Small intestine (tissue), 7 donors: ENCODE measurements around the gene PRDM7. TPM values are rescaled to one million over a fixed set of nuclear protein-coding genes. Genes with fewer than 3 reads are reported as not detected.
A peak's percentile ranks its signal among the peaks of the same experiment; 100 is the strongest.

Experiments
- DNase-seq, 2 donors: peaks; one replicate each; pipeline versions ENCODE4 v3.0.0 to v3.0.0-alpha.2; 2013
- FAIRE-seq: peaks from 2 replicates; lab custom pipeline; 2012; peaks lifted over from hg19 to GRCh38; lab: Jason Lieb, UNC
- H3K27ac ChIP-seq, 3 donors: one replicate each; pipeline ENCODE4 v1.5.1; 2013; ENCODE audit warnings: low read length in 2 of 3, mild to moderate bottlenecking in 2 of 3, control low read depth in 1 of 3, inconsistent platforms in 1 of 3, low read depth in 1 of 3, moderate library complexity in 1 of 3
- H3K27me3 ChIP-seq, 3 donors: one replicate each; pipeline ENCODE4 v1.6.1; 2013; ENCODE audit warnings: low read length in 3 of 3, inconsistent platforms in 1 of 3; ENCODE audit not compliant: control insufficient read depth in 3 of 3, insufficient read depth in 3 of 3
- H3K36me3 ChIP-seq, 3 donors: one replicate each; pipeline ENCODE4 v1.6.1; 2013; ENCODE audit warnings: low read length in 3 of 3, inconsistent platforms in 1 of 3, low read depth in 1 of 3, mild to moderate bottlenecking in 1 of 3, moderate library complexity in 1 of 3; ENCODE audit not compliant: control insufficient read depth in 3 of 3, insufficient read depth in 2 of 3
- H3K4me1 ChIP-seq, 3 donors: one replicate each; pipeline ENCODE4 v1.6.1; 2013; ENCODE audit warnings: low read length in 2 of 3, inconsistent platforms in 1 of 3, low read depth in 1 of 3, mild to moderate bottlenecking in 1 of 3, moderate library complexity in 1 of 3; ENCODE audit not compliant: control insufficient read depth in 3 of 3, insufficient read depth in 2 of 3
- H3K4me3 ChIP-seq, 3 donors: one replicate each; pipeline ENCODE4 v1.5.1; 2013; ENCODE audit warnings: low read length in 3 of 3, control low read depth in 1 of 3, inconsistent platforms in 1 of 3, low read depth in 1 of 3, mild to moderate bottlenecking in 1 of 3, moderate library complexity in 1 of 3
- H3K9me3 ChIP-seq, 2 donors: one replicate each; pipeline ENCODE4 v1.6.1; 2013; ENCODE audit warnings: low read depth in 1 of 2, low read length in 1 of 2; ENCODE audit not compliant: control insufficient read depth in 2 of 2, insufficient read depth in 1 of 2
- WGBS, 3 donors: extraction: QIAGEN DNeasy Blood & Tissue Kit; methylation state at CpG; one replicate each; pipeline ENCODE4 v1.1.7; 2013; 5-methylcytosine and 5-hydroxymethylcytosine counted together
- polyA plus RNA-seq, 4 donors: library from polyadenylated mRNA; stranded (reverse) in 3 of 4; unstranded in 1 of 4; fragments of 200-250 nt in 3 of 4; fragments of 120-200 nt in 1 of 4; gene quantifications; one replicate each; pipeline versions ENCODE4 v1.2.1 to v1.2.3, GENCODE V29; 2013
- donor health status: healthy with polysubstance abuse.
- donor health status: control.
- donor health status: control.
- donor health status: Bipolar disorder and iron deficiency.
- donor health status: healthy.

The PRDM7 gene
- polyA plus RNA-seq, 4 donors = 0.01 TPM; not detected in 3

DNA sequence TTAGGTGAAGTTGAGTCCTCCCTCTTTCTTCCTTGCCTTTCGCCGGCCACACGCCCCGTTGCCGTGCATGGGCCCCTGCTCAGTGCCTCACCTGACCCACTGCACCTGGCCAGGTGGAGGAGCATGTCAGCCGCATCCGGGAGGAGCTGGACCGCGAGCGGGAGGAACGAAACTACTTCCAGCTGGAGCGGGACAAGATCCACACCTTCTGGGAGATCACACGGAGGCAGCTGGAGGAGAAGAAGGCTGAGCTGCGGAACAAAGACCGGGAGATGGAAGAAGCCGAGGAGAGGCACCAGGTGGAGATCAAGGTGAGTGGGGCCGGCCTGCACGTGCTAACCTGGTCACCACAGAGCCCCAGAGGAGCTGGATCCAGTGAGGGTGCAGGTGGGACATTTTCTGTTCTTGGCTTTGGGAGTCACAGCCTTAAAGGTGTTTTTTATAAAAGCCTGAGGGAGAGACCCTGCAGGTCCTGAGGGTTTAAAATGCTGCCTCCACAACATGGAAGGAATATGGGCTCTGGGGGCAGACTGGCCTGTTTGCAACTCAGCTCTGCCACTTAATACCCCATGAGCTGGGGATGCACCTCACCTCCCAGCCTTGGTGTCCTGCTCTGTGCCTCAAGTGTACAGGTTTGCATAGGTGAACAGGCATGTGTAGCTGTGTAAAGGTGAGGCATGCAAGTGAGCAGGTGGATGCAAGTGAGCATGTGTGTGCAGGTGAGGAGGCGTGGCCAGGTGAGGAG, 45.8 kb downstream of the PRDM7 start:
- Histone ChIP-seq H3K27me3 (no peaks in the 10 kb centered on the region), H3K4me1 (no peaks in the 10 kb centered on the region), H3K4me3 (no peak overlapping the region), H3K36me3 (peaks cover 0 to 64% (median 2%) of the 10 kb centered on the region in 3 donors), H3K9me3 (no peaks in the 10 kb centered on the region), H3K27ac (no peak overlapping the region)
- WGBS, 3 donors = 92 to 93% (median 92%) methylated on average over 19 of the region's 19 CpGs
- FAIRE-seq = no peak
- no peak for DNase-seq

DNA sequence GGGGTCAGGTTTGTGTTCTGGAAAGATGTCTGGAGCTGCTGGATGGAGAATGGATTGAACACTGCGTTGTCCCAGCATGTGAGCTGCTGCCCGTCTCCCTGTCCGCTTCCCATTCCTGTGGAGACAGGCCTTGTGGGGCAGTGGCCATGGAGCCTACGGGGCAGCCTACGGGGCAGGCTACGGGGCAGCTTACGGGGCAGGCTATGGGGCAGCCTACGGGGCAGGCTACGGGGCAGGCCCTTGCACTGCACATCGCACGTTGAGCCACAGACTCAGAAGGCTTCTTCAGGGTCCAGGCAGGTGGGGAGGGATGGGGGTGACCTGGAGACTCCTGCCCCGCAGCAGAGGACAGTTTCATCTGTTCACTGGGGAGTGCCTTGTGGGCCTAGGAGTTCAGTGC, 48.1 kb downstream of the PRDM7 start:
- FAIRE-seq (no peak), DNase-seq (no peak)
- WGBS, 3 donors = 90 to 92% (median 91%) methylated on average over 12 of the region's 12 CpGs
- Histone ChIP-seq H3K27me3 (no peaks in the 10 kb centered on the region), H3K36me3 (peaks cover 0 to 53% (median 0%) of the 10 kb centered on the region in 3 donors), H3K27ac (no peak overlapping the region), H3K4me1 (no peaks in the 10 kb centered on the region), H3K4me3 (no peak overlapping the region), H3K9me3 (no peaks in the 10 kb centered on the region)

DNA sequence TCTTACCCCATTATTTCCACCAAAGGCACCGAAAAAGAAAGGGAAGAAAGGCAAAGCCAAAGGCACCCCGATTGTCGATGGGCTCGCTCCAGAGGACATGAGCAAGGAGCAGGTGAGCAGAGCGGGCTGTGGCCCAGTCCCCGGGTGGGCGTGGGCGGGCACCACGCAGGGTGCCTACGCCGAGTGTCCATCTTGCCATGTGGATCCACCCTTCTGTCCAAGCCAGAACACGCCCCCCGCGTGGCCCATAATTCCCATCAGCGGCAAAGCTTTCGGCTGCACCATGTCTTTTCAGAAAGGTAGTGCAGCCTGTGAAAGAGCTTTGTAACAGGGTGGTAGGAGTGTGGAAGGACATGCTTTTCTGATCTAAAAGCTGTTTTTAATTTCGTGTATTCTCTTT, 49.5 kb downstream of the PRDM7 start:
- no peaks in the 10 kb centered on the region for H3K27me3 ChIP-seq
- peaks cover 0 to 42% (median 0%) of the 10 kb centered on the region in 3 donors for H3K36me3 ChIP-seq
- H3K9me3 ChIP-seq = no peaks in the 10 kb centered on the region
- 93 to 95% (median 93%) methylated on average over 15 to 17 of the region's 17 CpGs for WGBS, 3 donors
- peaks cover 0 to 9% (median 4%) of the 10 kb centered on the region in 3 donors for H3K4me1 ChIP-seq
- no peak for DNase-seq
- H3K4me3 ChIP-seq = no peak overlapping the region
- FAIRE-seq = no peak
- no peak overlapping the region for H3K27ac ChIP-seq

DNA sequence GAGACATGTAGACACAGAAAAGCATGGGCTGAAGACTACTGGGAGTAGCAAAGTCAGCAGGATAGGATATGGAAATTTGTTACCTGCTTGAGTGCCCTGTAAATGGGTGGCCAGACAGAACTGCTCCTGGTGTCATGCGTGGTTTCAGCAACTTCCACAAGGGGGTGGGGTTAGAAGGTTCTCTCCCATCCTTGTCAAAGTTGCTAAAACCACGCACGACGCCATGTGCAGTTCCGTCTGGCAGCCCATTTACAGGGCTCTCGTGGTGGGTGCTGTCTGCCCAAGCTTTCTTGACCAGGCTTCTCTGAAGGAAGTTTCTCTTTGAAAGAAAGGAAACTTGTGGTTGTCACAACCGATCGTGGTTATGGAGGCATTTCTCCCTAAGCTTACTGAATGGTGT, 51.0 kb downstream of the PRDM7 start:
- Histone ChIP-seq H3K27me3 (no peaks in the 10 kb centered on the region), H3K9me3 (no peaks in the 10 kb centered on the region), H3K36me3 (peaks cover 0 to 27% (median 0%) of the 10 kb centered on the region in 3 donors), H3K27ac (no peak overlapping the region), H3K4me1 (peaks cover 0 to 20% (median 4%) of the 10 kb centered on the region in 3 donors), H3K4me3 (no peak overlapping the region)
- 60 to 74% (median 70%) methylated on average over 8 of the region's 8 CpGs for WGBS, 3 donors
- DNase-seq = no peak
- FAIRE-seq = no peak

DNA sequence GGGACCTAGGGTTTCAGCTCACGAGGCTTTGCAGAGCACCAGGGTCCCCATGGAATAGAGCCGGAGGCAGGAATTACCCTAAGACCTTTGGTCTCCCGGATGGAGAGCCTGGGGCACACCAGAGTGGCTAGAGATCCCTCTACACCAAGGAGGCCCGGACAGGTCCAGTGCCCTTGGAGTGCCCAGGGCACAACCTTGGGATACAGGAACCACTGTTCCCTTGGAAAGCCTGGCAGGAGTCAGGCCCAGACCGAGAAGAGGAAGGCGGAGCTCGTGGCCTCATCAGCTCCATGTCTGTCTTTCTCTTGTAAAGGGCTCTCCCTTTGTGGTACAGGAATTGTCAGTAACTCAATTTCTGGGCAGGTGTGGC, 54.1 kb downstream of the PRDM7 start:
- H3K9me3 ChIP-seq = no peaks in the 10 kb centered on the region
- peaks cover 0 to 30% (median 4%) of the 10 kb centered on the region in 3 donors for H3K4me1 ChIP-seq
- peak overlapping the region; percentile 66 to 81 (median 68) for H3K4me3 ChIP-seq
- H3K27me3 ChIP-seq = peaks cover 0 to 4% (median 0%) of the 10 kb centered on the region in 3 donors
- 30 to 39% (median 36%) methylated on average over 7 of the region's 7 CpGs for WGBS, 3 donors
- H3K27ac ChIP-seq = peak overlapping the region in 2 of 3 donors; percentile 58 to 67
- DNase-seq (no peak), FAIRE-seq (no peak)
- H3K36me3 ChIP-seq = peaks cover 0 to 11% (median 0%) of the 10 kb centered on the region in 3 donors

DNA sequence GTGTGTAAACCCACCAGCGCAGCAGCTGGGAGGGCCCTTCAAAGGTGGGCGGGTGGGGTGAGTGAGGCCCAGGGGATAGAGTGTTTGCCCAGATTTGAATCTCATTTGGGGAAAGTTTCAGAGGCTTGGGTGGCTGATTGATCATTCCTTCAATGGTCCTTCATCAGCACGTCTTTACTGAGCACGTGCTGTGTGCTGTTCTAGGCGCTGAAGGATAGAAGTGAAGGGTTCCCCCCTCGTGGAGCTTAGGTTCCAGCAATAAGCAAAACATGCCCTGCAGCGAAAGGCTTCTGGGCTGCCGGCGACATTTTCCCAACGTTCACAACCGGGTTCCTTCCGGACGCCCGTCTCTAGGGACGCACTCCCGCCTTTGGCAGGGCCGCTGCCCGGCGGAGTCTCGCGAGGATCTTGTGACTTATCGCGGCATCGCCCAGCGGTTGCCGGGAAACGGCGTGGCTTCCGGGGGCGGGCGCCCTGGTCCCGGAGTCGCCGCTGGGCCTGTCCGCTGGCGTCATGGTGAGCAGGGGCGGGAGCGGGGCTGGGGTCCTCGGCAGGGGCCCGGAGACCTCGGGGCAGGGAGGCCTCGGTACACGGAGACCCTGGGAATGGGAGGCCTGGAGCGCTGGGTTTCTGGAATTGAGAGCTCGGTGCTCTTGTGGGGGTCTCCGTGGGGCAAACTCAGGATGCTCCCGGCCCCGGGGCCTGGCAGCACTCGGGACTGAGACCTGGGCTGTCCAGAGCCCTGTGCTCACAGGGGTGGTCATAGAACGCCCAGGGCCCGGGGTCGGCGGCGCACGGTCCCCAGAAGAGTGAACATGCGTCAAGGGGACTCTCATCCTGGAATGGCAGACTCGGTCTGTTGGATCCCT, 54.7 kb downstream of the PRDM7 start:
- 6 to 7% (median 7%) methylated on average over 51 to 57 of the region's 57 CpGs for WGBS, 3 donors
- DNase-seq (peak; percentile 88 to 96), FAIRE-seq (no peak)
- H3K36me3 ChIP-seq = peaks cover 0 to 7% (median 0%) of the 10 kb centered on the region in 3 donors
- H3K9me3 ChIP-seq = no peaks in the 10 kb centered on the region
- peak overlapping the region in 2 of 3 donors; percentile 58 to 67 for H3K27ac ChIP-seq
- H3K27me3 ChIP-seq = peaks cover 0 to 4% (median 0%) of the 10 kb centered on the region in 3 donors
- H3K4me3 ChIP-seq = peak overlapping the region; percentile 66 to 81 (median 68)
- H3K4me1 ChIP-seq = peaks cover 0 to 30% (median 4%) of the 10 kb centered on the region in 3 donors

DNA sequence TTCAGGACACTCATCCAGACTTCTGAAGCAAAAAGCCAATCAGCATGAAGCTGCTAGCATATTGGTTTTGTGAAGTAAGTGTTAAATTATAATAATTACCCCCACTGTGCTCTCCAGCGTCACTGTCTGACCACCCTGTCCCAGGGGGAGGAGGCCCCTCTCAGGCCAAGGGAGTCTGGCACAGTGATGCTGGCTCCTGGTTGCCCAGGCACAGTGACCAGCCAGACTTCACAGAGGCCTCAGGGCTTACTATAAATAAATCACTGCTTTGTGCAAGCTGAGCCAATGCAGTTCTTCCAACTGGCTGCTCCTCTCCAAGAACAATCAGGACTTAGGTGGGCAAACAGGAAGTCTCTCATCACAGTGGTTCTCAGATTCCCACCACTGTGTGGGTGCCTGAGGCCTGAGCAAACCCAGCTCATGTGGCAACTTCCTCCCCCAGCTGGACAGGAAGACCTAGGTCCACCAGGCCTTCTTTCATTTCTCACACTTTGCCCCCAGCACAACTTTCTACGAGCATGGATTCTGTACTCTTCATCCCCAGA, 56.2 kb downstream of the PRDM7 start:
- peaks cover 0 to 30% (median 4%) of the 10 kb centered on the region in 3 donors for H3K4me1 ChIP-seq
- FAIRE-seq (no peak), DNase-seq (peak in 1 of 2 donors; percentile 39)
- no peaks in the 10 kb centered on the region for H3K9me3 ChIP-seq
- peaks cover 0 to 3% (median 0%) of the 10 kb centered on the region in 3 donors for H3K36me3 ChIP-seq
- H3K27ac ChIP-seq = peak overlapping the region in 1 of 3 donors; percentile 76
- WGBS, 3 donors = 79 to 81% (median 79%) methylated on average over 2 of the region's 2 CpGs
- peaks cover 0 to 4% (median 0%) of the 10 kb centered on the region in 3 donors for H3K27me3 ChIP-seq
- H3K4me3 ChIP-seq = no peak overlapping the region
